B cell (primary cell): ENCODE results near the gene FKBP1A. TPM values are rescaled to one million over a fixed set of nuclear protein-coding genes. Genes with fewer than 3 reads are reported as not detected.

Experiments used
- ATAC-seq: fragments of 200-7000 bp; cut with Tn5 transposase; one replicate; pipeline ENCODE4 v1.10.0; 2021; ENCODE audit warnings: low read depth, mild to moderate bottlenecking, moderate number of reproducible peaks, moderate library complexity
- CTCF ChIA-PET: fragments of 350-600 bp; sonication (Branson Sonifier 250); formaldehyde crosslinking; loops from one replicate; lab custom pipeline; 2021; ENCODE audit warnings: antibody characterized with exemption, inconsistent platforms; lab: Charles Lee
- POLR2A ChIA-PET: fragments of 350-600 bp; sonication (Branson Sonifier 250); formaldehyde crosslinking; loops from one replicate; lab custom pipeline; 2021; ENCODE audit warnings: antibody characterized with exemption; lab: Charles Lee
- DNase-seq: peaks from one replicate; pipeline ENCODE4 v3.0.0; 2013
- H2AFZ ChIP-seq: 2 replicates; pipeline ENCODE4 v1.6.1; 2012; ENCODE audit warnings: mild to moderate bottlenecking, low read depth, low read length; ENCODE audit not compliant: insufficient read depth, poor library complexity, severe bottlenecking
- H3K27ac ChIP-seq, 2 donors: 1 replicate in 1 of 2; 2 replicates in 1 of 2; pipeline ENCODE4 v1.5.1; 2012 to 2013; ENCODE audit warnings: low read length in 2 of 2, mild to moderate bottlenecking in 2 of 2, moderate library complexity in 1 of 2
- H3K27me3 ChIP-seq, 4 experiments: fragments of 200-600 bp in 1 of 4; sonication (generic) in 1 of 4; replicated peaks in 1 of 4; 1 replicate in 2 of 4; 2 replicates in 2 of 4; pipeline versions ENCODE4 v1.6.1 to v1.7.0; 2013 to 2016; ENCODE audit warnings: low read length in 3 of 4, mild to moderate bottlenecking in 2 of 4, mixed read lengths in 1 of 4, moderate library complexity in 1 of 4; ENCODE audit not compliant: insufficient read depth in 4 of 4, control insufficient read depth in 3 of 4; ENCODE audit errors: control extremely low read depth in 1 of 4
- H3K36me3 ChIP-seq, 2 experiments: replicated peaks in 1 of 2; 1 replicate in 1 of 2; 2 replicates in 1 of 2; pipeline versions ENCODE4 v1.6.1 to v1.7.1; 2013; ENCODE audit warnings: low read length in 1 of 2; ENCODE audit not compliant: insufficient read depth in 2 of 2, control insufficient read depth in 1 of 2; ENCODE audit errors: control extremely low read depth in 1 of 2, extremely low read depth in 1 of 2
- H3K4me1 ChIP-seq, 2 donors: fragments of 200-600 bp in 1 of 2; sonication (generic) in 1 of 2; 1 replicate in 1 of 2; 2 replicates in 1 of 2; pipeline versions ENCODE4 v1.5.1 to v1.6.1; 2013 to 2017; ENCODE audit warnings: low read length in 2 of 2; ENCODE audit not compliant: control insufficient read depth in 2 of 2, insufficient read depth in 2 of 2
- H3K4me2 ChIP-seq: replicated peaks from 2 replicates; pipeline ENCODE3; 2012; ENCODE audit warnings: mild to moderate bottlenecking, low read depth, low read length; ENCODE audit not compliant: poor library complexity, severe bottlenecking
- H3K4me3 ChIP-seq, 5 experiments: fragments of 200-600 bp in 1 of 5; sonication (generic) in 1 of 5; 1 replicate in 3 of 5; 2 replicates in 2 of 5; pipeline versions ENCODE4 v1.5.1 to v1.7.0; 2011 to 2016; ENCODE audit warnings: low read length in 4 of 5, mild to moderate bottlenecking in 4 of 5, low read depth in 2 of 5, control low read depth in 1 of 5, moderate library complexity in 1 of 5; ENCODE audit not compliant: insufficient read depth in 1 of 5; ENCODE audit errors: control extremely low read depth in 1 of 5, extremely low read depth in 1 of 5
- H3K79me2 ChIP-seq: fragments of 200-600 bp; sonication (generic); one replicate; pipeline ENCODE4 v1.6.0; 2016; ENCODE audit warnings: low read length; ENCODE audit not compliant: control insufficient read depth, insufficient read depth
- H3K9ac ChIP-seq: fragments of 200-600 bp; sonication (generic); 2 replicates; pipeline ENCODE4 v1.6.1; 2017; ENCODE audit warnings: mild to moderate bottlenecking, low read length, moderate library complexity
- H3K9me3 ChIP-seq, 3 donors: one replicate each; pipeline versions ENCODE4 v1.6.1 to v1.7.1; 2013; ENCODE audit warnings: low read length in 2 of 3; ENCODE audit not compliant: control insufficient read depth in 2 of 3, insufficient read depth in 1 of 3; ENCODE audit errors: control extremely low read depth in 1 of 3
- H4K20me1 ChIP-seq: 2 replicates; pipeline ENCODE4 v1.6.0; 2012; ENCODE audit warnings: mild to moderate bottlenecking, low read length; ENCODE audit not compliant: insufficient read depth, control insufficient read depth, poor library complexity, severe bottlenecking
- H3K27ac Mint-ChIP-seq: one replicate; pipeline ENCODE4 v1.8.0; 2021; ENCODE audit warnings: mixed read lengths
- H3K27me3 Mint-ChIP-seq: one replicate; pipeline ENCODE4 v1.8.0; 2021; ENCODE audit warnings: mixed read lengths
- H3K4me1 Mint-ChIP-seq: one replicate; pipeline ENCODE4 v1.8.0; 2021; ENCODE audit warnings: mixed read lengths
- H3K4me3 Mint-ChIP-seq: one replicate; pipeline ENCODE4 v1.8.0; 2021; ENCODE audit warnings: mixed read lengths
- H3K9me3 Mint-ChIP-seq: one replicate; pipeline ENCODE4 v1.8.0; 2022; ENCODE audit warnings: mixed read lengths; ENCODE audit not compliant: insufficient read depth
- EZH2 ChIP-seq: IDR thresholded peaks from 2 replicates; pipeline ENCODE4 v1.6.1; 2012; ENCODE audit warnings: borderline replicate concordance, low read depth, mild to moderate bottlenecking, moderate library complexity, low read length; ENCODE audit not compliant: insufficient read depth, poor library complexity, severe bottlenecking
- WGBS: methylation state at CpG from one replicate; pipeline ENCODE4 v1.1.5; 2013; ENCODE audit warnings: missing lambda C conversion rate; ENCODE audit not compliant: insufficient coverage; 5-methylcytosine and 5-hydroxymethylcytosine counted together
- intact Hi-C: fragments of 100-400 bp; cut with micrococcal nuclease; formaldehyde crosslinking; loops from one replicate; pipeline ENCODE4 v1.10.0; 2022
- polyA plus RNA-seq: library from polyadenylated mRNA; depleted of rRNA; stranded (reverse); fragments of >200 nt; gene quantifications from 2 replicates; pipeline ENCODE4 v1.2.3, GENCODE V29; 2012
- total RNA-seq, 2 donors: library from RNA; stranded (reverse); fragments of 120-200 nt in 1 of 2; gene quantifications; 1 replicate in 1 of 2; 2 replicates in 1 of 2; pipeline versions ENCODE4 v1.2.3 to v1.2.4, GENCODE V29; 2013 to 2022
- TF ChIP-seq, protein P1 (sequence below): fragments of 200-600 bp; IDR thresholded peaks from one replicate; pipeline ENCODE4 v1.8.0; 2022; ENCODE audit warnings: antibody characterized with exemption, mild to moderate bottlenecking

Gene FKBP1A
- total and polyA plus RNA-seq, 2 donors (not counting 1 experiment from before 2014, with no cell fraction given): 86.3 to 86.7 TPM

- H3K9me3 Mint-ChIP-seq: no peaks in the 10 kb centered on the region
- no peak overlapping the region for H3K4me3 Mint-ChIP-seq
- no peak overlapping the region for H2AFZ ChIP-seq
- H3K27ac ChIP-seq: no peak overlapping the region
- peaks cover 0 to 25% of the 10 kb centered on the region in 2 experiments for H3K36me3 ChIP-seq
- intact Hi-C loops: no loop called here
- DNase-seq: no peak
- 93% methylated on average over 4 of the region's 4 CpGs for WGBS
- H3K4me1 Mint-ChIP-seq: peaks cover 88% of the 10 kb centered on the region
- no peaks in the 10 kb centered on the region for H3K27me3 Mint-ChIP-seq
- H3K4me3 ChIP-seq: no peak overlapping the region
- no peaks in the 10 kb centered on the region for H3K9me3 ChIP-seq
- peaks cover 100% of the 10 kb centered on the region for H3K79me2 ChIP-seq
- H3K27me3 ChIP-seq: no peaks in the 10 kb centered on the region
- H3K4me1 ChIP-seq: peaks cover 50 to 52% of the 10 kb centered on the region in 2 donors
- no peak for TF ChIP-seq EZH2
- TF ChIP-seq, protein P1, sequence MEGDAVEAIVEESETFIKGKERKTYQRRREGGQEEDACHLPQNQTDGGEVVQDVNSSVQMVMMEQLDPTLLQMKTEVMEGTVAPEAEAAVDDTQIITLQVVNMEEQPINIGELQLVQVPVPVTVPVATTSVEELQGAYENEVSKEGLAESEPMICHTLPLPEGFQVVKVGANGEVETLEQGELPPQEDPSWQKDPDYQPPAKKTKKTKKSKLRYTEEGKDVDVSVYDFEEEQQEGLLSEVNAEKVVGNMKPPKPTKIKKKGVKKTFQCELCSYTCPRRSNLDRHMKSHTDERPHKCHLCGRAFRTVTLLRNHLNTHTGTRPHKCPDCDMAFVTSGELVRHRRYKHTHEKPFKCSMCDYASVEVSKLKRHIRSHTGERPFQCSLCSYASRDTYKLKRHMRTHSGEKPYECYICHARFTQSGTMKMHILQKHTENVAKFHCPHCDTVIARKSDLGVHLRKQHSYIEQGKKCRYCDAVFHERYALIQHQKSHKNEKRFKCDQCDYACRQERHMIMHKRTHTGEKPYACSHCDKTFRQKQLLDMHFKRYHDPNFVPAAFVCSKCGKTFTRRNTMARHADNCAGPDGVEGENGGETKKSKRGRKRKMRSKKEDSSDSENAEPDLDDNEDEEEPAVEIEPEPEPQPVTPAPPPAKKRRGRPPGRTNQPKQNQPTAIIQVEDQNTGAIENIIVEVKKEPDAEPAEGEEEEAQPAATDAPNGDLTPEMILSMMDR: no peak
- ChIA-PET CTCF (interaction anchor here (1.5 to 1.6 kb wide), 2 partner anchors 9 to 52 kb away, joined by 3 to 4 read pairs; no protein-coding TSS in a partner anchor), POLR2A (no interaction called here)
- H3K27ac Mint-ChIP-seq: no peak overlapping the region
- no peak overlapping the region for H3K9ac ChIP-seq
- H3K4me2 ChIP-seq: no peak overlapping the region
- H4K20me1 ChIP-seq: peaks cover 93% of the 10 kb centered on the region
- ATAC-seq: no peak
Observed at GRCh38 chr20:1386323-1386722, 6.5 kb downstream of the FKBP1A start.

DNA sequence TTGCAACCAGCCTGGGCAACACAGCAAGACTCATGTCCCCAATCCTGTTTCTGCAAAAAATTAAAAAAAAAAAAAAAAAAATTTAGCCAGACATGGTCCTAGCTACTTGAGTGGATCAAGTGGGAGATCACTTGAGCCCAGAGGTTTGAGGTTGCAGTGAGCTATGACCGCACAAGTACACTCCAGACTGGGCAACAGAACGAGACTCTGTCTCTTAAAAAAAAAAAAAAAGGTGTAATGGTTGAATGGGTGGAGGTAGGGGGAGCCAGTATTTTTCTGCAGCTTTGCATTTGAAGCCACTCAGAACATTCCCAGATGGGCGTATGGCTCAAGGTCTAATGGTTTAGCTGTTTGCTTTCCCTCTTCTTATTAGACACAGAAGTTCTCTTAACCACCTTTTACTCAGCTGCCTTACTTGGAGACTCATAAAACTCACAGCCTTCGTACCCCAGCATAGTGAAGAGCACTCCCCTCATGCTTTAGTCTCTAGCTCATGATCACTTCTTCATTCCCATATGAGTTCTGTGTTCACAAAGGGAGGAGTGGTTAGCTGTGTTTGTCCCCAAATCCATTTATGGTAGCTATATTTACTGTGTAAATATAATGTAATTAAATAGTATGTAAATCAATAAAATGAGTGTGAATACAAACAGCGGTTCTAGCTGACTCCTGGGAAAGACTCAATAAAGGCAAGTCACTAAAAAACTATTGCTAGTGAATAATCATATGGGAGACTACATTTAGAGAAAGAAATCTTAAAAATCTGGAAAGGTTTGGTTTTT is 9.0 kb downstream of the FKBP1A start:
- TF ChIP-seq, protein P1: no peak
- TF ChIP-seq EZH2: no peak
- Histone ChIP-seq H3K4me3 (no peak overlapping the region), H4K20me1 (peaks cover 93% of the 10 kb centered on the region), H3K27me3 (no peaks in the 10 kb centered on the region), H3K4me1 (peaks cover 35 to 41% of the 10 kb centered on the region in 2 donors), H3K9ac (no peak overlapping the region), H3K9me3 (no peaks in the 10 kb centered on the region), H2AFZ (no peak overlapping the region), H3K79me2 (peaks cover 100% of the 10 kb centered on the region), H3K4me2 (no peak overlapping the region), H3K27ac (no peak overlapping the region), H3K36me3 (peaks cover 0 to 25% of the 10 kb centered on the region in 2 experiments)
- ChIA-PET POLR2A (interaction anchor here (0.6 kb wide), 1 partner anchor 19 kb away, joined by 3 read pairs; no protein-coding TSS in a partner anchor), CTCF (interaction anchor here (0.8 to 1.7 kb wide), 2 partner anchors 51 to 52 kb away, joined by 3 read pairs; no protein-coding TSS in a partner anchor)
- no peaks in the 10 kb centered on the region for H3K27me3 Mint-ChIP-seq
- intact Hi-C loops: no loop called here
- ATAC-seq (no peak), DNase-seq (no peak)
- no peaks in the 10 kb centered on the region for H3K9me3 Mint-ChIP-seq
- H3K4me3 Mint-ChIP-seq: no peak overlapping the region
- H3K27ac Mint-ChIP-seq: no peak overlapping the region
- H3K4me1 Mint-ChIP-seq: peaks cover 89% of the 10 kb centered on the region
- WGBS: 83% methylated on average over 3 of the region's 5 CpGs
